Hepatocyte (in vitro differentiated cells): ENCODE data around the gene GMNN.
A peak's percentile ranks its signal among the peaks of the same experiment; 100 is the strongest.

ENCODE experiments used
- EZH2phosphoT487 ChIP-seq: fragments of 200-600 bp; sonication (generic); IDR thresholded peaks from one replicate; pipeline ENCODE4 v1.6.1; 2018; ENCODE audit warnings: antibody characterized with exemption, mild to moderate bottlenecking, low read depth, moderate library complexity; ENCODE audit not compliant: unreplicated experiment, severe bottlenecking
- TF ChIP-seq, protein P1 (sequence below): fragments of 200-600 bp; sonication (generic); IDR thresholded peaks from 2 replicates; pipeline ENCODE4 v1.5.1; 2016; ENCODE audit warnings: antibody characterized with exemption, mild to moderate bottlenecking; ENCODE audit not compliant: poor library complexity

DNA sequence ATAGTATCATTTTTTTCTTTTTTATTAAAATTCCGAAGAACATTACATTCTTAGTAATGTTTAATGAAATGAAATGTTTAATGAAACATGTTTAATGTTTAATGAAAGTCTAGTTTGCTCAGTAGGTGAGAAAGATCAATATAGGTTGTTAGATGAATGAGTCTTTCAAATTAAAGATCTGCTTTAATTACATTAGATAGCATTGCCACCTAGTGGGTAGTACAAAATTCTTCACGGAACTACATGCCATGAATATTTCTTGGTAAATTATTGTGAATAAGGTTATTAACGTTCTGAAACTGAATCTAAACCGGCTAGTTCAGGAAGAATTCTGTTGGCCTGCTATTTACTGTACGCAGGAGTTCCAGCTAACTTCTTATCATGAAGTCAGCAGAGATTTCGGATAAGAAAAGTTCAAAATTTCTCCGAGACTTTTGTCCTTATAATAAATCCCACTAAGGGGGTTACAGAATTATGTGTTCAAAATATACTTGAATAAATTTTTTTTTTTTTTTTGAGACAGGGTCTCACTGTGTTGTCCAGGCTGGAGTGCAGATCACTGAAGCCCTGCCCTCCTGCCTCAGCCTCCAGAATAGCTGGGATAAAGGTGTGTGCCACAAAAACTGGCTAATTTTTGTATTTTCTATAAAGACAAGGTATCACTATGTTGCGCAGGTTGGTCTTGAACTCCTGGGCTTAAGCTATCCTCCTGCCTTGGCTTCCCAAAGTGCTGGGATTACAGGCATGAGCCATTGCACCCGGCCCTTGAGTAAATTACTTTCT, 7.9 kb upstream of the GMNN start:
- TF ChIP-seq EZH2phosphoT487: no peak
- TF ChIP-seq, protein P1, sequence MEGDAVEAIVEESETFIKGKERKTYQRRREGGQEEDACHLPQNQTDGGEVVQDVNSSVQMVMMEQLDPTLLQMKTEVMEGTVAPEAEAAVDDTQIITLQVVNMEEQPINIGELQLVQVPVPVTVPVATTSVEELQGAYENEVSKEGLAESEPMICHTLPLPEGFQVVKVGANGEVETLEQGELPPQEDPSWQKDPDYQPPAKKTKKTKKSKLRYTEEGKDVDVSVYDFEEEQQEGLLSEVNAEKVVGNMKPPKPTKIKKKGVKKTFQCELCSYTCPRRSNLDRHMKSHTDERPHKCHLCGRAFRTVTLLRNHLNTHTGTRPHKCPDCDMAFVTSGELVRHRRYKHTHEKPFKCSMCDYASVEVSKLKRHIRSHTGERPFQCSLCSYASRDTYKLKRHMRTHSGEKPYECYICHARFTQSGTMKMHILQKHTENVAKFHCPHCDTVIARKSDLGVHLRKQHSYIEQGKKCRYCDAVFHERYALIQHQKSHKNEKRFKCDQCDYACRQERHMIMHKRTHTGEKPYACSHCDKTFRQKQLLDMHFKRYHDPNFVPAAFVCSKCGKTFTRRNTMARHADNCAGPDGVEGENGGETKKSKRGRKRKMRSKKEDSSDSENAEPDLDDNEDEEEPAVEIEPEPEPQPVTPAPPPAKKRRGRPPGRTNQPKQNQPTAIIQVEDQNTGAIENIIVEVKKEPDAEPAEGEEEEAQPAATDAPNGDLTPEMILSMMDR: peak; percentile 50
